Natural killer cell (primary cell): ENCODE data around the gene SRM. TPM values are rescaled to one million over a fixed set of nuclear protein-coding genes. Genes with fewer than 3 reads are reported as not detected.
A peak's percentile ranks its signal among the peaks of the same experiment; 100 is the strongest.
"Not testable (repeated sequence)": the region's sequence is repeated elsewhere in the genome, so short reads cannot be mapped to it uniquely, and the experiment has no call there.

ENCODE experiments used
- ATAC-seq, 3 donors: fragments of 150-1000 bp in 2 of 3; fragments of 200-7000 bp in 1 of 3; cut with Tn5 transposase; 1 replicate in 1 of 3; 2 replicates in 2 of 3; pipeline ENCODE4 v1.10.0; 2021; ENCODE audit warnings: mild to moderate bottlenecking in 2 of 3, moderate library complexity in 2 of 3
- DNase-seq, 2 donors: peaks; one replicate each; pipeline versions ENCODE4 v3.0.0 to v3.0.0-alpha.2; 2013 to 2021; ENCODE audit warnings: mixed read lengths in 1 of 2
- H3K27ac ChIP-seq: one replicate; pipeline ENCODE4 v1.5.1; 2013; ENCODE audit warnings: mild to moderate bottlenecking, low read length
- H3K27me3 ChIP-seq: one replicate; pipeline ENCODE4 v1.6.1; 2013; ENCODE audit warnings: low read length; ENCODE audit not compliant: control insufficient read depth, insufficient read depth
- H3K36me3 ChIP-seq: one replicate; pipeline ENCODE4 v1.6.1; 2013; ENCODE audit warnings: low read length; ENCODE audit not compliant: control insufficient read depth, insufficient read depth
- H3K4me1 ChIP-seq: one replicate; pipeline ENCODE4 v1.6.1; 2013; ENCODE audit warnings: low read length; ENCODE audit not compliant: control insufficient read depth, insufficient read depth
- H3K4me3 ChIP-seq: one replicate; pipeline ENCODE4 v1.5.1; 2013; ENCODE audit warnings: low read length
- H3K9me3 ChIP-seq: one replicate; pipeline ENCODE4 v1.6.1; 2013; ENCODE audit warnings: low read length; ENCODE audit not compliant: control insufficient read depth, insufficient read depth
- H3K27ac Mint-ChIP-seq, 2 donors: one replicate each; pipeline ENCODE4 v1.8.0; 2022; ENCODE audit warnings: mild to moderate bottlenecking in 2 of 2, mixed read lengths in 2 of 2, moderate library complexity in 1 of 2
- H3K27me3 Mint-ChIP-seq, 2 donors: one replicate each; pipeline ENCODE4 v1.8.0; 2022; ENCODE audit warnings: low read depth in 2 of 2, mixed read lengths in 2 of 2
- H3K36me3 Mint-ChIP-seq: one replicate; pipeline ENCODE4 v1.8.0; 2022; ENCODE audit warnings: mixed read lengths
- H3K4me1 Mint-ChIP-seq, 2 donors: one replicate each; pipeline ENCODE4 v1.8.0; 2022; ENCODE audit warnings: mixed read lengths in 2 of 2
- H3K4me3 Mint-ChIP-seq: one replicate; pipeline ENCODE4 v1.8.0; 2022; ENCODE audit warnings: mild to moderate bottlenecking, moderate library complexity, mixed read lengths
- H3K9me3 Mint-ChIP-seq, 2 donors: one replicate each; pipeline ENCODE4 v1.8.0; 2022; ENCODE audit warnings: mixed read lengths in 2 of 2
- WGBS: methylation state at CpG from one replicate; pipeline ENCODE4 v1.1.7; 2013; ENCODE audit warnings: missing lambda C conversion rate; ENCODE audit not compliant: insufficient coverage; 5-methylcytosine and 5-hydroxymethylcytosine counted together
- intact Hi-C: fragments of 100-400 bp; cut with micrococcal nuclease; formaldehyde crosslinking; loops from one replicate; pipeline ENCODE4 v1.14.2; 2022
- total RNA-seq, 4 donors: library from RNA; stranded (reverse); fragments of 120-200 nt in 1 of 4; gene quantifications; one replicate each; pipeline versions ENCODE4 v1.2.3 to v1.2.4, GENCODE V29; 2013 to 2022
- TF ChIP-seq, protein P1 (sequence below): fragments of 200-600 bp; IDR thresholded peaks from one replicate; pipeline ENCODE4 v1.8.0; 2022; ENCODE audit warnings: antibody characterized with exemption

The SRM gene
- total RNA-seq, 3 donors from 2014 or later (not counting 1 experiment from before 2014, with no cell fraction given) = 23.9 to 30.9 (median 29.2) TPM

DNA sequence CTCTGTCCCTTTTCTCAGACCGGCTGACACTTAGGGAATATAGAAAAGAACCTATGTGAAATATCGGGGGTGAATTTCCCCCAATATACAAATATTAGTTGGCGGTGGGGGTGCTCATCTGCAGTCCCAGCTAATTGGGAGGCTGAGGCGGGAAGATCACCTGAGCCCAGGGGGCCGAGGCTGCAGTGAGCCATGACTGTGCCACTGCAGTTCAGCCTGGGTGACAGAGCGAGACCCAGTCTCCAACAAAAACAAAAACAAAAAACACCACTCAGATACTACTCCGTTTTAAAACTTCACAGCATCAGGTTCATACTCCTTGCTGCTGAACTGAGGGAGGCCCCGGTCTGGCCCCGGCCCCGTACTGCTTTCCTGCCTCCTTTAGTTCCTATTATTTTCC, 45.8 kb upstream of the SRM start:
- H3K36me3 ChIP-seq = peaks cover 32% of the 10 kb centered on the region
- no peak overlapping the region for H3K27ac Mint-ChIP-seq

DNA sequence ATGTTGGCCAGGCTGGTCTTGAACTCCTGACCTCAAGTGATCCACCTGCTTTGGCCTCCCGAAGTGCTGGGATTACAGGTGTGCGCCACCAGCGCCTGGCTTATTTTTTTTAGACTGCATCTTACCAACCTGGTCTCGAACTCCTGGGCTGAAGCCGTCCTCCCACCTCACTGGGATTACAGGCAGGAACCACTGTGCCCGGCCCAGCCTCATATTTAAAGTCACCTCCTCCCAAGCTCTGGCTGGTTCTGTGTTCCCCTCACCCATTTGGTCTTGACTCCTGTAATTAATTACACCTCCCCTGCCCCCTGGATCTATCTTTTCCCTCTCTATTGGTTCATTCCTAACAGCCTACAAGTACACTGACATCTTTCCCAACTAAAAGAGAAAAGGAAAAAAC, 41.5 kb upstream of the SRM start:
- WGBS = 95% methylated on average over 6 of the region's 6 CpGs
- intact Hi-C loops = no loop called here
- H3K27ac ChIP-seq = no peak overlapping the region
- peak overlapping the region in 1 of 2 donors; percentile 25 for H3K27ac Mint-ChIP-seq
- H3K4me1 Mint-ChIP-seq = peaks cover 13 to 16% of the 10 kb centered on the region in 2 donors
- no peaks in the 10 kb centered on the region for H3K9me3 ChIP-seq
- H3K9me3 Mint-ChIP-seq = no peaks in the 10 kb centered on the region
- H3K4me3 ChIP-seq = no peak overlapping the region
- peaks cover 5% of the 10 kb centered on the region for H3K36me3 Mint-ChIP-seq
- no peak for ATAC-seq
- TF ChIP-seq, protein P1, sequence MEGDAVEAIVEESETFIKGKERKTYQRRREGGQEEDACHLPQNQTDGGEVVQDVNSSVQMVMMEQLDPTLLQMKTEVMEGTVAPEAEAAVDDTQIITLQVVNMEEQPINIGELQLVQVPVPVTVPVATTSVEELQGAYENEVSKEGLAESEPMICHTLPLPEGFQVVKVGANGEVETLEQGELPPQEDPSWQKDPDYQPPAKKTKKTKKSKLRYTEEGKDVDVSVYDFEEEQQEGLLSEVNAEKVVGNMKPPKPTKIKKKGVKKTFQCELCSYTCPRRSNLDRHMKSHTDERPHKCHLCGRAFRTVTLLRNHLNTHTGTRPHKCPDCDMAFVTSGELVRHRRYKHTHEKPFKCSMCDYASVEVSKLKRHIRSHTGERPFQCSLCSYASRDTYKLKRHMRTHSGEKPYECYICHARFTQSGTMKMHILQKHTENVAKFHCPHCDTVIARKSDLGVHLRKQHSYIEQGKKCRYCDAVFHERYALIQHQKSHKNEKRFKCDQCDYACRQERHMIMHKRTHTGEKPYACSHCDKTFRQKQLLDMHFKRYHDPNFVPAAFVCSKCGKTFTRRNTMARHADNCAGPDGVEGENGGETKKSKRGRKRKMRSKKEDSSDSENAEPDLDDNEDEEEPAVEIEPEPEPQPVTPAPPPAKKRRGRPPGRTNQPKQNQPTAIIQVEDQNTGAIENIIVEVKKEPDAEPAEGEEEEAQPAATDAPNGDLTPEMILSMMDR = no peak
- DNase-seq = no peak
- no peaks in the 10 kb centered on the region for H3K27me3 Mint-ChIP-seq
- H3K36me3 ChIP-seq = peaks cover 9% of the 10 kb centered on the region
- peaks cover 13% of the 10 kb centered on the region for H3K4me1 ChIP-seq
- peak overlapping the region; percentile 79 for H3K4me3 Mint-ChIP-seq
- H3K27me3 ChIP-seq = no peaks in the 10 kb centered on the region

More for the DNA sequence above, 45.8 kb upstream of the SRM start:
- no peaks in the 10 kb centered on the region for H3K27me3 Mint-ChIP-seq
- peaks cover 23% of the 10 kb centered on the region for H3K36me3 Mint-ChIP-seq
- DNase-seq (no peak), ATAC-seq (no peak)
- no peak overlapping the region for H3K4me3 Mint-ChIP-seq
- no peaks in the 10 kb centered on the region for H3K9me3 Mint-ChIP-seq
- Histone ChIP-seq H3K4me1 (no peaks in the 10 kb centered on the region), H3K27ac (no peak overlapping the region), H3K4me3 (no peak overlapping the region), H3K27me3 (no peaks in the 10 kb centered on the region), H3K9me3 (no peaks in the 10 kb centered on the region)
- WGBS = 94% methylated on average over 9 of the region's 10 CpGs
- TF ChIP-seq, protein P1 = no peak
- no peaks in the 10 kb centered on the region for H3K4me1 Mint-ChIP-seq
- intact Hi-C loops = no loop called here

DNA sequence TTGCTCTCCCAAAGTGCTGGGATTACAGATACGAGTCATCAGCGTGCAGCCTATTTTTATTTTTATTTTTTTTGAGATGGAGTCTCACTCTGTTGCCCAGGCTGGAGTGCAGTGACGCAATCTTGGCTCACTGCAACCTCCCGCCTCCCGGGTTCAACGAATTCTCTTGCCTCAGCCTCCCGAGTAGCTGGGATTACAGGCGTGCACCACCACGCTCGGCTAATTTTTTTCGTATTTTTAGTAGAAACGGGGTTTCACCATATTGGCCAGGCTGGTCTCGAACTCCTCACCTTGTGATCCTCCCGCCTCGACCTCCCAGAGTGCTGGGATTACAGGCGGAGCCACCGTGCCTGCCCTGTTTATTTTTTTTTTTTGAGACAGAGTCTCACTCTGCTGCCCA, 41.0 kb upstream of the SRM start:
- H3K27me3 ChIP-seq, H3K27ac Mint-ChIP-seq, H3K36me3 ChIP-seq, H3K4me3 Mint-ChIP-seq, intact Hi-C loops, H3K36me3 Mint-ChIP-seq, H3K27me3 Mint-ChIP-seq, H3K27ac ChIP-seq, H3K9me3 Mint-ChIP-seq, H3K4me3 ChIP-seq, H3K9me3 ChIP-seq, DNase-seq, ATAC-seq: not testable (repeated sequence)
- H3K4me1 Mint-ChIP-seq = peaks cover 13 to 16% of the 10 kb centered on the region in 2 donors
- H3K4me1 ChIP-seq = peaks cover 13% of the 10 kb centered on the region
- 97% methylated on average over 17 of the region's 17 CpGs for WGBS

DNA sequence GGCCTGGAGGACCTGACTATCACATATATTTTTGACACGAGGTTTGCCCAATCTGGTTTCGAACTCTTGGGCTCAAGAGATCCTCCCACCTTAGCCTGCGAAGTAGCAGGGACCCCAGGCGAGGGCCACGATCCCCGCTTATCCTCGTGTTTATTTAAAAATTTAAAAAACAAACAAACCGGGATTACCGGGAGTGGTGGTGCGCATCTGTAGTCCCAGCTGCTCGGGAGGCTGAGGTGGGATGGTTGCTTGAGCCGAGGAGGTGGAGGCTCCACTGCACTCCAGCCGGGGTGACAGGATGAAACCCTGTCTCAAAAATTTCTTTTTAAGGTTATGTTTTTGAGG, 40.3 kb upstream of the SRM start:
- TF ChIP-seq, protein P1 = no peak
- H3K27me3 ChIP-seq = no peaks in the 10 kb centered on the region
- H3K27ac Mint-ChIP-seq = peak overlapping the region; percentile 89 to 92
- H3K36me3 Mint-ChIP-seq = no peaks in the 10 kb centered on the region
- H3K4me1 ChIP-seq = peaks cover 13% of the 10 kb centered on the region
- peaks cover 13 to 16% of the 10 kb centered on the region in 2 donors for H3K4me1 Mint-ChIP-seq
- WGBS = 78% methylated on average over 13 of the region's 13 CpGs
- H3K36me3 ChIP-seq = peaks cover 13% of the 10 kb centered on the region
- peak overlapping the region; percentile 88 for H3K4me3 ChIP-seq
- H3K27ac ChIP-seq = peak overlapping the region; percentile 71
- intact Hi-C loops = no loop called here
- DNase-seq (no peak), ATAC-seq (no peak)
- H3K9me3 ChIP-seq = no peaks in the 10 kb centered on the region
- H3K9me3 Mint-ChIP-seq = no peaks in the 10 kb centered on the region
- no peaks in the 10 kb centered on the region for H3K27me3 Mint-ChIP-seq
- peak overlapping the region; percentile 98 for H3K4me3 Mint-ChIP-seq
